Measurements from ENCODE around the gene OR14I1.
"Not testable (repeated sequence)": the region's sequence is repeated elsewhere in the genome, so short reads cannot be mapped to it uniquely, and the experiment has no call there.

Gene OR14I1

DNA sequence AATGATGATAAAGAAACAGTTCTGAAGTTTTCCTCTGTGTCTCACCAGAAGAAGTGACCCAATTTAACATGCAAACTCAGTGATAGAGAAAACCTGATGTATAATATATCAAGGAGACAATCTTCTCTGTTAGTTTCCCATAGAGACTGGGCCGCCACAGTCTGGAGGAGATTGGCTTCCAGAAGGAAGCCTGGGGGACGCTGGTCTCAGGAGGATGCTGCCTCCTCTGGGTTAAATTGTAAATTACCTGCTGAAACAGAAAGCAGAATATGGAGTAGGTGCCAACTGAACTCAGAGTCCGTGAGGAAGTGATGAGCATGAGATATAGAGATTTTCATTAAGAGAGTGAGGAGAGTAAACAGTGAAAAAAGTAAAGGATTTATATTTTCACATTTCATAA is 15.8 kb downstream of the OR14I1 start:
- no peak for DNase-seq

- no peak for DNase-seq
These were observed 20.9 kb downstream of the OR14I1 start for GRCh38 chr1:248681651-248682050.

GRCh38 chr1:248670003-248670402 is 32.6 kb downstream of the OR14I1 start:
- no peak for DNase-seq

DNA sequence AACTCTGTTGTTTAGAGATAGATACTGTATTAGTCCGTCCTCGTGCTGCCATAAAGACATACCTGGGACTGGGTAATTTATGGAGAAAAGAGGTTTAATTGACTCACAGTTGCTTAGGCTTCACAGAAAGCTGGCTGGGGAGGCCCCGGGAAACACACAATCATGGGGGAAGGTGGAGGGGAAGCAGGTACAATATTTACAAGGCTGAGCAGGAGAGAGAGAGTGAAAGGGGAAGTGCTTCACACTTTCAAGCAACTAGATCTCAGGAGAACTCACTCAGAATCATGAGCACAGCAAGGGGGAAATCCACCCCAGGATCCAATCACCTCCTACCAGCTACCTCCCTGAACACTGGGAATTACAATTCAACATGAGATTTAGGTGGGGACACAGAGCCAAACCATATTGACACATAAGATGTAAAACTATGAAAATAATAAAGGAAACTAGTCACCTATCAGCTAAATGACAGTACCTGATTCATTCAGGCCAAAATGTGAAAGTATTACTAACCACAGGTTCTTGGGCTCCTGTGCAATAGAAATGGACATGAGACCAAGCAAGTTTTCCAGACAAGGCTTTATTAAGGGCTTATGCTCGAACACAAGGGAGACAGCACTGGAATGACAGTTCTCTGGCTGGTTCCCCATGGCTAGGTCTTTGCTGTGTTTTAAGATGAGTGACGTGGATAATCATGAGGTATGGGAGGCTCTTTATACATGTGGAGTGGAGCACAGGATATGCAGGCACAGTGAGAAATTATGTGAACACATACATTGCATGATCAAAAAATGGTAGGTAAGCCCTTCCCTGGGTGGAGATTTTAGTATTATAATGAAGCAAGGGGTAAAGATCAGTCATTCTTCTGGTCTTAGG is 38.9 kb downstream of the OR14I1 start:
- DNase-seq = not testable (repeated sequence)

GRCh38 chr1:248656797-248657196 is 45.8 kb downstream of the OR14I1 start:
- DNase-seq = not testable (repeated sequence)

- DNase-seq = not testable (repeated sequence)
These were observed 47.2 kb downstream of the OR14I1 start, which contains the start of gene OR2T27 for GRCh38 chr1:248655354-248655753. TSS of gene OR2T27 (minus strand) at chr1:248655528. CDS start at chr1:248650884, 4,644 bp downstream.

Measured in NCI-H2081 (cell line).